Suprapubic skin (tissue), 4 donors: ENCODE measurements around the gene MCC. TPM values are rescaled to one million over a fixed set of nuclear protein-coding genes. Genes with fewer than 3 reads are reported as not detected.

Experiments
- DNase-seq, 2 donors: peaks; one replicate each; pipeline ENCODE4 v3.0.0-alpha.2; 2019; ENCODE audit warnings: low spot score in 2 of 2
- H3K27ac ChIP-seq: fragments of 200-600 bp; sonication (generic); one replicate; pipeline ENCODE4 v1.5.1; 2019
- H3K27me3 ChIP-seq: fragments of 200-600 bp; sonication (generic); one replicate; pipeline ENCODE4 v1.5.1; 2019
- H3K36me3 ChIP-seq: fragments of 200-600 bp; sonication (generic); one replicate; pipeline ENCODE4 v1.5.1; 2019
- H3K4me1 ChIP-seq: fragments of 200-600 bp; sonication (generic); one replicate; pipeline ENCODE4 v1.5.1; 2019
- H3K4me3 ChIP-seq: fragments of 200-600 bp; sonication (generic); one replicate; pipeline ENCODE4 v1.5.1; 2019; ENCODE audit warnings: mild to moderate bottlenecking
- H3K9me3 ChIP-seq: fragments of 200-600 bp; sonication (generic); one replicate; pipeline ENCODE4 v1.5.1; 2019
- CTCF ChIP-seq, 2 donors: fragments of 200-600 bp in 1 of 2; fragments of 450-650 bp in 1 of 2; sonication (generic) in 1 of 2; IDR thresholded peaks; one replicate each; pipeline ENCODE4 v1.5.1; 2016 to 2019; ENCODE audit warnings: antibody characterized with exemption in 2 of 2, mild to moderate bottlenecking in 1 of 2, moderate library complexity in 1 of 2
- EP300 ChIP-seq: sonication (generic); formaldehyde crosslinking; IDR thresholded peaks from one replicate; pipeline ENCODE4 v1.6.1; 2017; ENCODE audit warnings: antibody characterized with exemption
- POLR2A ChIP-seq, 2 donors: fragments of 450-650 bp; IDR thresholded peaks; one replicate each; pipeline ENCODE4 v1.6.1; 2017; ENCODE audit warnings: antibody characterized with exemption in 2 of 2, mild to moderate bottlenecking in 2 of 2, moderate library complexity in 2 of 2
- POLR2AphosphoS5 ChIP-seq, 3 donors: sonication (generic); formaldehyde crosslinking; IDR thresholded peaks; one replicate each; pipeline ENCODE4 v1.6.1; 2017; ENCODE audit warnings: antibody characterized with exemption in 3 of 3
- WGBS: methylation state at CpG from one replicate; pipeline ENCODE4 v1.1.5; 2018; 5-methylcytosine and 5-hydroxymethylcytosine counted together
- total RNA-seq, 4 donors: library from RNA; depleted of rRNA; stranded (reverse); fragments of >200 nt; gene quantifications; one replicate each; pipeline ENCODE4 v1.1.0, GENCODE V29; 2016

The MCC gene
- total RNA-seq, 4 donors from 2014 or later = 67.7 to 105 (median 86.6) TPM

GRCh38 chr5:113505181-113505580 lies 16.9 kb upstream of the MCC start:
- Histone ChIP-seq H3K9me3 (no peaks in the 10 kb centered on the region), H3K27ac (no peak overlapping the region), H3K4me3 (no peak overlapping the region), H3K4me1 (no peaks in the 10 kb centered on the region), H3K27me3 (no peaks in the 10 kb centered on the region), H3K36me3 (no peaks in the 10 kb centered on the region)
- no peak for DNase-seq
- TF ChIP-seq CTCF (IDR thresholded peaks at IDR 0.05) (no peak), POLR2AphosphoS5 (IDR thresholded peaks at IDR 0.05) (no peak), EP300 (no peak), POLR2A (IDR thresholded peaks at IDR 0.05) (no peak)
- WGBS = 89% methylated on average over 5 of the region's 5 CpGs

- H3K36me3 ChIP-seq = no peaks in the 10 kb centered on the region
- no peak for DNase-seq
- no peak overlapping the region for H3K27ac ChIP-seq
- TF ChIP-seq POLR2AphosphoS5 (IDR thresholded peaks at IDR 0.05) (no peak), EP300 (no peak), POLR2A (IDR thresholded peaks at IDR 0.05) (no peak), CTCF (IDR thresholded peaks at IDR 0.05) (no peak)
- no peaks in the 10 kb centered on the region for H3K9me3 ChIP-seq
- no peak overlapping the region for H3K4me3 ChIP-seq
- WGBS = 100% methylated on average over 1 of the region's 1 CpG
- no peaks in the 10 kb centered on the region for H3K27me3 ChIP-seq
- no peaks in the 10 kb centered on the region for H3K4me1 ChIP-seq
These were observed 14.9 kb upstream of the MCC start for GRCh38 chr5:113503146-113503545.

GRCh38 chr5:113502073-113502472 lies 13.8 kb upstream of the MCC start:
- H3K27me3 ChIP-seq = no peaks in the 10 kb centered on the region
- H3K4me1 ChIP-seq = no peaks in the 10 kb centered on the region
- no peak for TF ChIP-seq POLR2A (IDR thresholded peaks at IDR 0.05)
- no peak for TF ChIP-seq EP300
- no peak for TF ChIP-seq POLR2AphosphoS5 (IDR thresholded peaks at IDR 0.05)
- TF ChIP-seq CTCF (IDR thresholded peaks at IDR 0.05) = no peak
- DNase-seq = no peak
- no peaks in the 10 kb centered on the region for H3K36me3 ChIP-seq
- H3K9me3 ChIP-seq = no peaks in the 10 kb centered on the region
- H3K4me3 ChIP-seq = no peak overlapping the region
- 100% methylated on average over 2 of the region's 3 CpGs for WGBS
- no peak overlapping the region for H3K27ac ChIP-seq

- no peaks in the 10 kb centered on the region for H3K36me3 ChIP-seq
- TF ChIP-seq POLR2A (IDR thresholded peaks at IDR 0.05) = no peak
- TF ChIP-seq CTCF (IDR thresholded peaks at IDR 0.05) = no peak
- no peak for TF ChIP-seq EP300
- no peak for TF ChIP-seq POLR2AphosphoS5 (IDR thresholded peaks at IDR 0.05)
- H3K27ac ChIP-seq = no peak overlapping the region
- H3K4me1 ChIP-seq = no peaks in the 10 kb centered on the region
- H3K27me3 ChIP-seq = no peaks in the 10 kb centered on the region
- no peaks in the 10 kb centered on the region for H3K9me3 ChIP-seq
- no peak for DNase-seq
- WGBS = 35% methylated on average over 1 of the region's 1 CpG
- no peak overlapping the region for H3K4me3 ChIP-seq
These were observed 7.2 kb upstream of the MCC start for GRCh38 chr5:113495422-113495841.

- Histone ChIP-seq H3K4me3 (no peak overlapping the region), H3K4me1 (peaks cover 13% of the 10 kb centered on the region), H3K27me3 (no peaks in the 10 kb centered on the region), H3K36me3 (no peaks in the 10 kb centered on the region), H3K27ac (no peak overlapping the region), H3K9me3 (no peaks in the 10 kb centered on the region)
- WGBS = 91% methylated on average over 1 of the region's 1 CpG
- DNase-seq = no peak
- TF ChIP-seq CTCF (IDR thresholded peaks at IDR 0.05) (no peak), POLR2AphosphoS5 (IDR thresholded peaks at IDR 0.05) (no peak), POLR2A (IDR thresholded peaks at IDR 0.05) (no peak), EP300 (no peak)
These were observed 5.2 kb upstream of the MCC start for GRCh38 chr5:113493446-113493845.
